ENCODE results near the gene SAMD10.

Gene SAMD10

DNA sequence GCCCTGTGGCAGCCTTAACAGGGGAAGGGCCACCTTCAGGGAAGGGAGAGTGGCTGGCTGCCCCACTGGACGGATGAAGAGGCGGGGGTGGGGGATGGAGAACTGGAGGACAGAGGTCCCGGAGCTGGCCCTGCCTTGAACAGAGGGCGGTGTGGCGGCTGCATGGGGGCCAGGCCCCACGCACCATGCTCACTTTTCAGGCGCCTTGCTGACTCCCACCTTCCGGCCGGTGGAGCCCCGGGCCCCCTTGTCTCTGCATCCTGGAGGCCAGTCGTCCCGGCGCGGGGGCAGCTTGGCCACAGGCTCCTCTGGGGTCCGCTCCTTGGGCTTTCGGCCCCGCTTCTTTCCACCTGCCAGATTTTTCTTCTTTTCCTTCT lies 19.8 kb downstream of the SAMD10 start:
- H3K4me3 ChIP-seq (ENCODE audit: low read depth in 1 of 2, low read length in 1 of 2): no peak overlapping the region
- peaks cover 25 to 27% of the 10 kb centered on the region in 2 experiments for H3K4me1 ChIP-seq (ENCODE audit: control insufficient read depth in 1 of 2, insufficient read depth in 1 of 2, low read depth in 1 of 2, low read length in 1 of 2)
- peaks cover 14% of the 10 kb centered on the region for H3K36me3 ChIP-seq
- no peaks in the 10 kb centered on the region for H3K9me3 ChIP-seq
- no peak overlapping the region for H3K27ac ChIP-seq
- TF ChIP-seq, protein P1, sequence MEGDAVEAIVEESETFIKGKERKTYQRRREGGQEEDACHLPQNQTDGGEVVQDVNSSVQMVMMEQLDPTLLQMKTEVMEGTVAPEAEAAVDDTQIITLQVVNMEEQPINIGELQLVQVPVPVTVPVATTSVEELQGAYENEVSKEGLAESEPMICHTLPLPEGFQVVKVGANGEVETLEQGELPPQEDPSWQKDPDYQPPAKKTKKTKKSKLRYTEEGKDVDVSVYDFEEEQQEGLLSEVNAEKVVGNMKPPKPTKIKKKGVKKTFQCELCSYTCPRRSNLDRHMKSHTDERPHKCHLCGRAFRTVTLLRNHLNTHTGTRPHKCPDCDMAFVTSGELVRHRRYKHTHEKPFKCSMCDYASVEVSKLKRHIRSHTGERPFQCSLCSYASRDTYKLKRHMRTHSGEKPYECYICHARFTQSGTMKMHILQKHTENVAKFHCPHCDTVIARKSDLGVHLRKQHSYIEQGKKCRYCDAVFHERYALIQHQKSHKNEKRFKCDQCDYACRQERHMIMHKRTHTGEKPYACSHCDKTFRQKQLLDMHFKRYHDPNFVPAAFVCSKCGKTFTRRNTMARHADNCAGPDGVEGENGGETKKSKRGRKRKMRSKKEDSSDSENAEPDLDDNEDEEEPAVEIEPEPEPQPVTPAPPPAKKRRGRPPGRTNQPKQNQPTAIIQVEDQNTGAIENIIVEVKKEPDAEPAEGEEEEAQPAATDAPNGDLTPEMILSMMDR (IDR thresholded peaks at IDR 0.05): no peak
- peaks cover 7% of the 10 kb centered on the region for H3K27me3 ChIP-seq

DNA sequence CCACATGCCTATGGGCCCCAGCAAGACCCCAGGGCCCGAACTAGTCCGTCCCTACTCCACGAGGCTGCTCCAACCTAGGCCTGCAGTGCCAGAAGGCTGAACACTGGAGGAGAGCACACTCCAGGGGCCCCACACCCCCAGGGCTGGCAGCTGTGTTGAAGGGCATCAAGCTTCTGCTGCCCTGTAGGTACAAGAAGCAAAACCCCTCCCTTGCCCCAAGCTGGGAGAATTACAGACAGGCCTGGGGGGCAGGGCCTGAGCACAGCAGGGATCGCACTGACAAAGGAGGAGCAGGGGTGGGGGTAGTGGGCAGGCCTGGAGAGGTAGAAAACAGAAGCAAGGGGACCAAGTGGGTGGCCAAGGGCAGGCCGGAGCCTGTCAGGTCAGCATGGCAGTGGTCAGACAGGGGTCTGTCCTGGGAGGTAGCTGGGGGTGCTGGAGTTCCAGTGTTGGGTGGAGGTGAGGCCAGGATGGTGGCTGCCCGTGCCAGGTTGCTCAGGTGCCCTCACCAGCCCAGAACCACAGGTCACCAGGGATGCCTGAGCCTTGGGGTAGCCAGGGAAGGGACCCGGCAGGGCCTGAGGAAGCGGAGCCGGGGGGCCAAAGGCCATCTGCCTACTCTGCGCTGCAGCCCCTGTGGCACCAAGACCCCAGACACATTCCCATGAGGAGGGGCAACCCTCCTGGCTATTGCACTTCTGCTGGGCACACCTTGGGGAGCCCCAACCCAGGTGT lies 20.3 kb downstream of the SAMD10 start:
- peaks cover 7% of the 10 kb centered on the region for H3K27me3 ChIP-seq
- no peaks in the 10 kb centered on the region for H3K9me3 ChIP-seq
- no peak overlapping the region for H3K27ac ChIP-seq
- H3K4me3 ChIP-seq (ENCODE audit: low read depth in 1 of 2, low read length in 1 of 2): no peak overlapping the region
- peaks cover 14% of the 10 kb centered on the region for H3K36me3 ChIP-seq
- TF ChIP-seq, protein P1 (IDR thresholded peaks at IDR 0.05): no peak
- peaks cover 30 to 32% of the 10 kb centered on the region in 2 experiments for H3K4me1 ChIP-seq (ENCODE audit: control insufficient read depth in 1 of 2, insufficient read depth in 1 of 2, low read depth in 1 of 2, low read length in 1 of 2)

DNA sequence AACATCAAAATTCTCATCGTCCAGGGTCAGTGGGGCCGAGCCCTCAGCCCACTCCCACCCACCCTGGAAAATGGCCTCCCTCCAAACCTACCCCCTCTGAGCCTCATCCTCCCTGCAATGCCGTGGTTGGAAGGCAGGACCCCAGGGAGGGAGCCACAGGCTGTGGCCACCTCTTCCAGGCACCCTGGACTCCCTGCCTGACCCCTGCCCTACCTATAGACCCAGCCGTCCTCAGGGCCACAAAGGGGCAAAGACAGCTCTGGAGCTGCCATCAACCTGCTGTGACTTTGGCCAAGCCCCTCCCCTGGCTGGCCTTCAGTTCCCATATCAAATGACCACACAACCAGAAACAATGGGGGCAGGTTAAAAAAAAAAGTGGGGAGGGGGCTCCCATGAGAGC lies 21.0 kb downstream of the SAMD10 start:
- peaks cover 10% of the 10 kb centered on the region for H3K36me3 ChIP-seq

DNA sequence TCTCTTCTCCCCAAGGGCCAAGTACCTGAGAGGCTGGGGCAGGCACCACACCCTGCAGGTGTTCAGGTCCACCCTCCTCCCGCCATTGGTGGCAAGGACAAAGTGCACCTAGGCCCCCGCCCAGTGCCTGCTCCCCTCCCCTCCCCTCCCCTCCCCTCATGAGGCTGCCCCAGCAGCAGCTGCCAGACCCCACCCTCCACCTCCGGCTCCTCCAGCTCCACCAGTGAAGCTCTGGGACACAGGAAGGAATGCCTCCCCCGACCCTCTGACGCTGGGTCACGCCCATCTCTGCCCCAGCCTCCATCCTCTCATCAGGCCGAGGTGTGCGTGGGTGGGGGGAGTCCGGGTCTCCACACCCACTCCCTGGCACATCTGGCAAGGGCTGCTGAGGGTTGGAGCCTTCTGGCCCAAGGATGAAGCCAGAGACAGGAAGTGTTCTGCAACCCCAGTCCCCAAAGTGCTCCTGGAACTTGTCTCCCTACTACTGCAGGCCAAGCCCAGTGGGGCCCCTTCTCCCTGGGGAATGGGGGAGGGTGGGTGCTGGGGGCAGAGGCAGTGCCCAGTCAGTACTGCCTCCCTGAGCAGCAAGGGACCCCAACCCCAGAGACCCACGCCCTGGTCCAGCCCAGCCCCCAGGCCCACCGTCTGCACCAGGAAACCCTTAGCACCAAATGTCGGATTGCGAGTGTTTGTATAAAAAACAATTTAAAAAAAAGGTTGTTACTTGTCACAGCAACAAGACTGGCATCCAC lies 21.6 kb downstream of the SAMD10 start:
- H3K4me3 ChIP-seq (ENCODE audit: low read depth in 1 of 2, low read length in 1 of 2): no peak overlapping the region
- TF ChIP-seq, protein P1 (IDR thresholded peaks at IDR 0.05): no peak
- H3K36me3 ChIP-seq: peaks cover 6% of the 10 kb centered on the region

More for the DNA sequence above, 21.0 kb downstream of the SAMD10 start:
- Histone ChIP-seq H3K4me1 (ENCODE audit: control insufficient read depth in 1 of 2, insufficient read depth in 1 of 2, low read depth in 1 of 2, low read length in 1 of 2) (peaks cover 36 to 39% of the 10 kb centered on the region in 2 experiments), H3K27ac (no peak overlapping the region), H3K27me3 (peaks cover 7% of the 10 kb centered on the region), H3K4me3 (ENCODE audit: low read depth in 1 of 2, low read length in 1 of 2) (no peak overlapping the region), H3K9me3 (no peaks in the 10 kb centered on the region)
- TF ChIP-seq, protein P1 (IDR thresholded peaks at IDR 0.05): no peak

DNA sequence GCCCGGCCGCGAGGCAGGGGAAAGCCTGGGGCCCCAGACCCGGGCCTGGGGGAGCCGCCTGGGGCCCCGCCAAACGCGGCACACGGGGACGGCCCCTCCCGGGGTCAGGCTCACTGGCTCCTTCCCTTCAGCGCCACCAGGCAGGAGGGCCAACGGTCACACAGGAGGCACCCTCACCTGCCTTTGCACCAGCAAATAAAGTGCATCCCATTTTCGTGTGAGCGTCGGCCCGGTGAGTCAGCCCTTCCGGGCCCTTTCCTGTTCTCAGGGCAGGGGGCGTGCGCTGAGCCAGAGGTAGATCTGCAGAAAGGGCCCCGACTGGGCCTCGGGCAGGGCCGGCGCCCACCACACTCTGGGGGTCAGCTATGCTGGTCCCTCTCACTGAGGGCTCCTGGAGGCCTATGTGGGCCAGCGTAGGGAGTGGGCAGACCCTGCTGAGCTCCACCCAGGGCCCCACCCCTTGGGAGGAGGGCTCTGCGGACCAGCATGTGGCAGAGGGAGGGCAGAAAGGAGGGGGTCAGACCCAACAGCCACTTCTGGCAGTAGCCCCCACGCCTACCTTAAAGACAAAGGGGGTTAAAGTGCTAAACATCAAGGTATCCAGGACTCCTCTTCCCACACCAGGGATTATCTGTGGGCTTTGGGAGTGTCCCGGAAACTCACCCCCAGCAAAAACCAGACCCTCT lies 22.3 kb downstream of the SAMD10 start:
- H3K4me3 ChIP-seq (ENCODE audit: low read depth in 1 of 2, low read length in 1 of 2): peak overlapping the region; percentile 82 to 83

More for the DNA sequence above, 21.6 kb downstream of the SAMD10 start:
- Histone ChIP-seq H3K9me3 (no peaks in the 10 kb centered on the region), H3K27ac (no peak overlapping the region), H3K27me3 (peaks cover 7% of the 10 kb centered on the region), H3K4me1 (ENCODE audit: control insufficient read depth in 1 of 2, insufficient read depth in 1 of 2, low read depth in 1 of 2, low read length in 1 of 2) (peaks cover 36 to 41% of the 10 kb centered on the region in 2 experiments)

More for the DNA sequence above, 22.3 kb downstream of the SAMD10 start:
- Histone ChIP-seq H3K9me3 (no peaks in the 10 kb centered on the region), H3K27me3 (peaks cover 7% of the 10 kb centered on the region), H3K4me1 (ENCODE audit: control insufficient read depth in 1 of 2, insufficient read depth in 1 of 2, low read depth in 1 of 2, low read length in 1 of 2) (peaks cover 36 to 41% of the 10 kb centered on the region in 2 experiments), H3K27ac (peak overlapping the region; percentile 23), H3K36me3 (peaks cover under 1% of the 10 kb centered on the region)
- TF ChIP-seq, protein P1 (IDR thresholded peaks at IDR 0.05): no peak
